ENCODE data around the gene SLC7A6. TPM values are rescaled to one million over a fixed set of nuclear protein-coding genes. Genes with fewer than 3 reads are reported as not detected.

SLC7A6 gene
- total and polyA plus RNA-seq, 10 of the 15 experiments (the other 5 are each of a cell fraction or from before 2014, with no cell fraction given), result 8.2 to 60.4 (median 28.6) TPM

DNA sequence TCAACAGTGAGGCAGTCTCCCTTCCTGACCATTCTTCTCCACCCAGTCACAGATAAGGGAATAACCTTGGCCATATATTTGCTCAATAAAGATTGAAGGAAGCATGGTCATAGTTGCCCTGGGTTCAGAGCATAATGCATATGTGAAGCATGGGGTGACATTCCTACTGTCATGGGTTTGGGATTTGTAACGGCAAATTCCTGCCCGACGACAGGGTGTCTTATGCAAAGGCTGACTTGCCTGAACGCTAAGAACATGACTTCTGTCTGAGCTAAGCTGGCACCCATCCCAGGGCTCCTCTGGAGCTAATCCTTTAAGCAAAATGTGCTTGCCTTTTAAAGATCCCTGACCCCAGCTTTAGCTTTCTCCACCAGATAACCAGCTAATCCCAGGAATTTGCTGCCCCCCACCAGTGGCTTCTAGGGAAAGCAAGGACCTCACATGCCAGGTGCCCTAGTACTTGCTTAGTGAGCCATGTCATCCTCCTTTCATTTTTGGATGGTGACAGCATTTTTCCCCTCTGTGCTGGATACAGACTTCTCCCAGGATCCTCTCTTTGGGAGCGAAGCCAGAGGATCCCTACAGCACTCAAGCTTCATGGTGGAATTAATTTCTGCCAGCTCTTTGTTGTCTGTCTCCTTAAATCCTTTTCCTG is 34.7 kb downstream of the SLC7A6 start:
- H3K4me3 ChIP-seq, result no peak overlapping the region
- no peak overlapping the region for H3K9ac ChIP-seq (ENCODE audit: control insufficient read depth, insufficient read depth, low read length)
- POLR2A ChIA-PET, result interaction anchor here (0.6 to 0.9 kb wide), 3 partner anchors 13 to 42 kb away, joined by 3 to 4 read pairs (median 3); no protein-coding TSS in a partner anchor
- H2AFZ ChIP-seq (ENCODE audit: control insufficient read depth, low read depth, low read length), result no peak overlapping the region
- H3K4me1 ChIP-seq (ENCODE audit: control insufficient read depth, insufficient read depth, low read length), result no peaks in the 10 kb centered on the region
- H3K4me2 ChIP-seq (ENCODE audit: control insufficient read depth, insufficient read depth), result no peak overlapping the region
- no peak for FAIRE-seq
- peaks cover 29 to 40% of the 10 kb centered on the region in 2 experiments for H3K36me3 ChIP-seq (ENCODE audit: control insufficient read depth in 2 of 2, insufficient read depth in 2 of 2, low read length in 1 of 2)
- in situ Hi-C loops (cut with MboI) (no loop called here), intact Hi-C loops (cut with micrococcal nuclease; ENCODE audit: unreplicated experiment) (no loop called here)
- RAD21 ChIA-PET (ENCODE audit: unreplicated experiment), result interaction anchor here (1.1 to 3.3 kb wide), 7 partner anchors 10 to 37 kb away, joined by 3 to 10 read pairs (median 3); partner anchors contain the start of genes PRMT7, SLC7A6 and SLC7A6OS
- H3K79me2 ChIP-seq (ENCODE audit: control insufficient read depth, insufficient read depth, low read length), result no peaks in the 10 kb centered on the region
- no peaks in the 10 kb centered on the region for H3K27me3 ChIP-seq (replicated peaks in 1 of 2; ENCODE audit: control insufficient read depth in 2 of 2, insufficient read depth in 2 of 2, low read length in 1 of 2)
- no peak for DNase-seq (ENCODE audit: low read depth, low spot score)
- no peak overlapping the region for H3K27ac ChIP-seq (ENCODE audit: control insufficient read depth, insufficient read depth)
- WGBS (ENCODE audit: insufficient coverage, insufficient replicate concordance, low lambda C conversion rate, missing lambda C conversion rate), result 85% methylated on average over 5 of the region's 5 CpGs
- ATAC-seq, result no peak
- TSS peak; percentile 30 for BruUV-seq (replicated peaks)
- H3K9me3 ChIP-seq (replicated peaks; ENCODE audit: control insufficient read depth, insufficient read depth, low read length), result no peaks in the 10 kb centered on the region
- TF ChIP-seq, protein P1, sequence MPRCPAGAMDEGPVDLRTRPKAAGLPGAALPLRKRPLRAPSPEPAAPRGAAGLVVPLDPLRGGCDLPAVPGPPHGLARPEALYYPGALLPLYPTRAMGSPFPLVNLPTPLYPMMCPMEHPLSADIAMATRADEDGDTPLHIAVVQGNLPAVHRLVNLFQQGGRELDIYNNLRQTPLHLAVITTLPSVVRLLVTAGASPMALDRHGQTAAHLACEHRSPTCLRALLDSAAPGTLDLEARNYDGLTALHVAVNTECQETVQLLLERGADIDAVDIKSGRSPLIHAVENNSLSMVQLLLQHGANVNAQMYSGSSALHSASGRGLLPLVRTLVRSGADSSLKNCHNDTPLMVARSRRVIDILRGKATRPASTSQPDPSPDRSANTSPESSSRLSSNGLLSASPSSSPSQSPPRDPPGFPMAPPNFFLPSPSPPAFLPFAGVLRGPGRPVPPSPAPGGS (IDR thresholded peaks at IDR 0.05; ENCODE audit: borderline replicate concordance, insufficient read depth, low read depth, low read length, poor library complexity, severe bottlenecking), result no peak
- 0 out of 2 replicates have a peak, but pooled peaks have one; percentile 8 for TF ChIP-seq POLR2A (IDR thresholded peaks at IDR 0.05; ENCODE audit: low read depth, low read length)
- TF ChIP-seq MEF2A (IDR thresholded peaks at IDR 0.05; ENCODE audit: insufficient read depth, low read depth, low read length), result no peak
- peak; percentile 47; the same call in 1 of the 2 replicates for TF ChIP-seq POLR2AphosphoS5 (IDR thresholded peaks at IDR 0.05; ENCODE audit: low read length)
- CTCF ChIA-PET, result interaction anchor here (1.0 to 2.4 kb wide), 3 partner anchors 20 to 29 kb away, joined by 3 to 15 read pairs (median 6); no protein-coding TSS in a partner anchor
- SMC1A ChIA-PET (ENCODE audit: uncharacterized antibody, unreplicated experiment), result interaction anchor here (1.4 to 3.2 kb wide), 8 partner anchors 9 to 29 kb away, joined by 4 to 12 read pairs (median 5); partner anchors contain the start of genes PRMT7 and SLC7A6OS
- no peaks in the 10 kb centered on the region; the same call in 1 of the 2 replicates for H4K20me1 ChIP-seq (ENCODE audit: control insufficient read depth, insufficient read depth)

Measured in GM12878 (cell line).